H1 (cell line): Measurements from ENCODE around the gene RHOC. TPM values are rescaled to one million over a fixed set of nuclear protein-coding genes. Genes with fewer than 3 reads are reported as not detected.

Experiments used
- CTCF ChIP-seq, 3 experiments: IDR thresholded peaks; 1 replicate in 2 of 3; 2 replicates in 1 of 3; pipeline versions ENCODE4 v1.5.1 to v1.6.1; 2011; ENCODE audit warnings: low read length in 3 of 3, mild to moderate bottlenecking in 3 of 3, inconsistent platforms in 2 of 3, low read depth in 1 of 3, moderate library complexity in 1 of 3; ENCODE audit not compliant: insufficient read depth in 1 of 3; ENCODE audit errors: control extremely low read depth in 1 of 3
- JUND ChIP-seq: IDR thresholded peaks from 2 replicates; pipeline ENCODE4 v1.6.1; 2011; ENCODE audit warnings: mild to moderate bottlenecking, improper control_type of control experiment, low read length
- KDM5A ChIP-seq: fragments of 200-600 bp; IDR thresholded peaks from 2 replicates; pipeline ENCODE4 v1.7.1; 2012; ENCODE audit warnings: mild to moderate bottlenecking, low read length, inconsistent platforms, mixed read lengths
- YY1 ChIP-seq: IDR thresholded peaks from 2 replicates; pipeline ENCODE4 v1.6.1; 2011; ENCODE audit warnings: low read depth, mild to moderate bottlenecking, low read length
- polyA plus RNA-seq, 7 experiments: library from polyadenylated mRNA; depleted of rRNA in 3 of 7; stranded (reverse) in 5 of 7; unstranded in 2 of 7; fragments of >200 nt in 5 of 7; fragments of 200-250 nt in 2 of 7; gene quantifications; 1 replicate in 5 of 7; 2 replicates in 1 of 7; 4 replicates in 1 of 7; pipeline versions ENCODE4 v1.2.1 to v1.2.3, GENCODE V29; 2011 to 2013; ENCODE audit warnings: missing spikeins in 2 of 7, mixed read lengths in 2 of 7
- total RNA-seq: library from RNA; stranded (reverse); fragmentation: NEBNext Ultra II Directional; extraction: Animal tissue kit (Norgen Biotek cat#: 25700); gene quantifications from 2 replicates; pipeline ENCODE4 v1.2.1, GENCODE V29; 2021
- TF ChIP-seq, protein P1 (sequence below): fragments of 300-600 bp; sonication (generic); IDR thresholded peaks from 2 replicates; pipeline ENCODE4 v1.7.1; 2012; ENCODE audit warnings: low read length, moderate library complexity, mild to moderate bottlenecking, inconsistent platforms; ENCODE audit not compliant: insufficient replicate concordance
- TF ChIP-seq, protein P2 (sequence below): IDR thresholded peaks from 2 replicates; pipeline ENCODE4 v1.6.1; 2011; ENCODE audit warnings: low read depth, mild to moderate bottlenecking, low read length; ENCODE audit not compliant: insufficient read depth

Gene RHOC
- total and polyA plus RNA-seq, 2 of the 8 experiments (the other 6 are each of a cell fraction or from before 2014, with no cell fraction given), result 53.6 to 97.5 TPM

DNA sequence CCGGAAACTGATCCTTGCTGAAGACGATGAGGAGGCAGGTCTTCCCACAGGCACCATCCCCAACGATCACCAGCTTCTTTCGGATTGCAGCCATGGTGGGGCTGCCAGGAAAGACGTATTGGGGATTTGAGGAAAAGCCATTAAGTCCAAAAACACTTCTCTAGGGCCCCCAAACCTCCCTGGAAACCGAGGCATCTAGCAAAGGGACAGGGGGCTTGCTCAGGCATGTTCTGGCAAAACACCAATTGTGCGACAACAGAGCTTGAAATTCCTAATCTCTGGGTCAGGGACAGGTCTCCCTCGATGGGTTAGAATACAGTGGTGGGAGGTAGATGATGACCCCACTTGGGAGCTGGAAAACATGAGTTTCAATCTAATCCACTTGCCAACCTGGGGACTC lies 3.2 kb downstream of the RHOC start (continued):
- TF ChIP-seq, protein P1, sequence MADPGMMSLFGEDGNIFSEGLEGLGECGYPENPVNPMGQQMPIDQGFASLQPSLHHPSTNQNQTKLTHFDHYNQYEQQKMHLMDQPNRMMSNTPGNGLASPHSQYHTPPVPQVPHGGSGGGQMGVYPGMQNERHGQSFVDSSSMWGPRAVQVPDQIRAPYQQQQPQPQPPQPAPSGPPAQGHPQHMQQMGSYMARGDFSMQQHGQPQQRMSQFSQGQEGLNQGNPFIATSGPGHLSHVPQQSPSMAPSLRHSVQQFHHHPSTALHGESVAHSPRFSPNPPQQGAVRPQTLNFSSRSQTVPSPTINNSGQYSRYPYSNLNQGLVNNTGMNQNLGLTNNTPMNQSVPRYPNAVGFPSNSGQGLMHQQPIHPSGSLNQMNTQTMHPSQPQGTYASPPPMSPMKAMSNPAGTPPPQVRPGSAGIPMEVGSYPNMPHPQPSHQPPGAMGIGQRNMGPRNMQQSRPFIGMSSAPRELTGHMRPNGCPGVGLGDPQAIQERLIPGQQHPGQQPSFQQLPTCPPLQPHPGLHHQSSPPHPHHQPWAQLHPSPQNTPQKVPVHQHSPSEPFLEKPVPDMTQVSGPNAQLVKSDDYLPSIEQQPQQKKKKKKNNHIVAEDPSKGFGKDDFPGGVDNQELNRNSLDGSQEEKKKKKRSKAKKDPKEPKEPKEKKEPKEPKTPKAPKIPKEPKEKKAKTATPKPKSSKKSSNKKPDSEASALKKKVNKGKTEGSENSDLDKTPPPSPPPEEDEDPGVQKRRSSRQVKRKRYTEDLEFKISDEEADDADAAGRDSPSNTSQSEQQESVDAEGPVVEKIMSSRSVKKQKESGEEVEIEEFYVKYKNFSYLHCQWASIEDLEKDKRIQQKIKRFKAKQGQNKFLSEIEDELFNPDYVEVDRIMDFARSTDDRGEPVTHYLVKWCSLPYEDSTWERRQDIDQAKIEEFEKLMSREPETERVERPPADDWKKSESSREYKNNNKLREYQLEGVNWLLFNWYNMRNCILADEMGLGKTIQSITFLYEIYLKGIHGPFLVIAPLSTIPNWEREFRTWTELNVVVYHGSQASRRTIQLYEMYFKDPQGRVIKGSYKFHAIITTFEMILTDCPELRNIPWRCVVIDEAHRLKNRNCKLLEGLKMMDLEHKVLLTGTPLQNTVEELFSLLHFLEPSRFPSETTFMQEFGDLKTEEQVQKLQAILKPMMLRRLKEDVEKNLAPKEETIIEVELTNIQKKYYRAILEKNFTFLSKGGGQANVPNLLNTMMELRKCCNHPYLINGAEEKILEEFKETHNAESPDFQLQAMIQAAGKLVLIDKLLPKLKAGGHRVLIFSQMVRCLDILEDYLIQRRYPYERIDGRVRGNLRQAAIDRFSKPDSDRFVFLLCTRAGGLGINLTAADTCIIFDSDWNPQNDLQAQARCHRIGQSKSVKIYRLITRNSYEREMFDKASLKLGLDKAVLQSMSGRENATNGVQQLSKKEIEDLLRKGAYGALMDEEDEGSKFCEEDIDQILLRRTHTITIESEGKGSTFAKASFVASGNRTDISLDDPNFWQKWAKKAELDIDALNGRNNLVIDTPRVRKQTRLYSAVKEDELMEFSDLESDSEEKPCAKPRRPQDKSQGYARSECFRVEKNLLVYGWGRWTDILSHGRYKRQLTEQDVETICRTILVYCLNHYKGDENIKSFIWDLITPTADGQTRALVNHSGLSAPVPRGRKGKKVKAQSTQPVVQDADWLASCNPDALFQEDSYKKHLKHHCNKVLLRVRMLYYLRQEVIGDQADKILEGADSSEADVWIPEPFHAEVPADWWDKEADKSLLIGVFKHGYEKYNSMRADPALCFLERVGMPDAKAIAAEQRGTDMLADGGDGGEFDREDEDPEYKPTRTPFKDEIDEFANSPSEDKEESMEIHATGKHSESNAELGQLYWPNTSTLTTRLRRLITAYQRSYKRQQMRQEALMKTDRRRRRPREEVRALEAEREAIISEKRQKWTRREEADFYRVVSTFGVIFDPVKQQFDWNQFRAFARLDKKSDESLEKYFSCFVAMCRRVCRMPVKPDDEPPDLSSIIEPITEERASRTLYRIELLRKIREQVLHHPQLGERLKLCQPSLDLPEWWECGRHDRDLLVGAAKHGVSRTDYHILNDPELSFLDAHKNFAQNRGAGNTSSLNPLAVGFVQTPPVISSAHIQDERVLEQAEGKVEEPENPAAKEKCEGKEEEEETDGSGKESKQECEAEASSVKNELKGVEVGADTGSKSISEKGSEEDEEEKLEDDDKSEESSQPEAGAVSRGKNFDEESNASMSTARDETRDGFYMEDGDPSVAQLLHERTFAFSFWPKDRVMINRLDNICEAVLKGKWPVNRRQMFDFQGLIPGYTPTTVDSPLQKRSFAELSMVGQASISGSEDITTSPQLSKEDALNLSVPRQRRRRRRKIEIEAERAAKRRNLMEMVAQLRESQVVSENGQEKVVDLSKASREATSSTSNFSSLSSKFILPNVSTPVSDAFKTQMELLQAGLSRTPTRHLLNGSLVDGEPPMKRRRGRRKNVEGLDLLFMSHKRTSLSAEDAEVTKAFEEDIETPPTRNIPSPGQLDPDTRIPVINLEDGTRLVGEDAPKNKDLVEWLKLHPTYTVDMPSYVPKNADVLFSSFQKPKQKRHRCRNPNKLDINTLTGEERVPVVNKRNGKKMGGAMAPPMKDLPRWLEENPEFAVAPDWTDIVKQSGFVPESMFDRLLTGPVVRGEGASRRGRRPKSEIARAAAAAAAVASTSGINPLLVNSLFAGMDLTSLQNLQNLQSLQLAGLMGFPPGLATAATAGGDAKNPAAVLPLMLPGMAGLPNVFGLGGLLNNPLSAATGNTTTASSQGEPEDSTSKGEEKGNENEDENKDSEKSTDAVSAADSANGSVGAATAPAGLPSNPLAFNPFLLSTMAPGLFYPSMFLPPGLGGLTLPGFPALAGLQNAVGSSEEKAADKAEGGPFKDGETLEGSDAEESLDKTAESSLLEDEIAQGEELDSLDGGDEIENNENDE, result no peak
- TF ChIP-seq YY1, result no peak
- no peak for TF ChIP-seq JUND
- no peak for TF ChIP-seq CTCF (IDR thresholded peaks at IDR 0.05; ENCODE audit: control extremely low read depth in 1 of 3, insufficient read depth in 1 of 3, low read depth in 1 of 3, low read length in 3 of 3)
- TF ChIP-seq KDM5A, result no peak
- TF ChIP-seq, protein P2, sequence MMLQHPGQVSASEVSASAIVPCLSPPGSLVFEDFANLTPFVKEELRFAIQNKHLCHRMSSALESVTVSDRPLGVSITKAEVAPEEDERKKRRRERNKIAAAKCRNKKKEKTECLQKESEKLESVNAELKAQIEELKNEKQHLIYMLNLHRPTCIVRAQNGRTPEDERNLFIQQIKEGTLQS, result no peak
- TF ChIP-seq, all 59 proteins: peak for 0
